GM18873 (cell line): ENCODE results near the gene SQSTM1.

ENCODE experiments used
- ATAC-seq: cut with Tn5 transposase; IDR thresholded peaks from one replicate; pipeline ENCODE4 v1.9.1; 2021; ENCODE audit warnings: mild to moderate bottlenecking, moderate library complexity, moderate number of reproducible peaks; ENCODE audit not compliant: unreplicated experiment, low FRiP score

The SQSTM1 gene

DNA sequence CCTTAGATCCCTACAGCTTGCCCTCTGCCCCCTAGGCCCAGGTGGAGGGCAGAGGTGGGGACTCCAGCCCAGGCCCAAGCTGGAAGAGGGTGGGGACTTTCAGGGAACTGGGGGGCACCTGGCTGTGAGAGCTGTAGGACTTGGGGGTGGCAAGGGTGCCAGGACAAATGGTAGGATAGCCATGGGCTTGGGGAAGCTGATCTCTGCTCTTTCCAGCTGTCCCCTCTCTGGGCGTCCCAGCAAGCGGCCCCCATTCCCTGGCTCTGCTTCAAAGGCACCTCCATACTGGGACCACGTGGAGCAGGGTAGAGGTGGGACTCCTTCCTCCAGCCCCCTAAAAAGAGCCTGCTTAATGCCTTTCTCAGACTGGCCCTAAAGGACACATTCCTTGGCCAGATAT is 26.5 kb upstream of the SQSTM1 start:
- no peak for ATAC-seq

DNA sequence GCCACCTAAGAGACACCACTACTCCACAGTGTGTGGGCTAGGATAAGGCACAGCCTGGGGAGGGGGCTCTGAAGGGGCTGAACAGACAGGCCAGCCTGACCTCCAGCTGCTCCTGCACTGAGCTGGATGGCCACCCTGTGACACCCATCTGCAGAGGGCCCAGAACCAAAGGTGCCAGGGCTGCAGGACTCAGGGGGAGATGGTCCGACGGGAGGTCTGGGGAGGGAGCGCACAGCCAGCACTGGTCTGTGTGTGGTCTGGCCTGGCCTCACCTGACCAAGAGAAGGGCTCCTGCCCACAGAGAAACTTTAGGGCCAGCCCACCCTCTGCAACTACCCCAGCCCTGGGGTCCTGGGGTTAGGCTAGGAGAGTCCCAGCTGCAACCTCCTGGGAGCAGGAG is 26.1 kb upstream of the SQSTM1 start:
- no peak for ATAC-seq

DNA sequence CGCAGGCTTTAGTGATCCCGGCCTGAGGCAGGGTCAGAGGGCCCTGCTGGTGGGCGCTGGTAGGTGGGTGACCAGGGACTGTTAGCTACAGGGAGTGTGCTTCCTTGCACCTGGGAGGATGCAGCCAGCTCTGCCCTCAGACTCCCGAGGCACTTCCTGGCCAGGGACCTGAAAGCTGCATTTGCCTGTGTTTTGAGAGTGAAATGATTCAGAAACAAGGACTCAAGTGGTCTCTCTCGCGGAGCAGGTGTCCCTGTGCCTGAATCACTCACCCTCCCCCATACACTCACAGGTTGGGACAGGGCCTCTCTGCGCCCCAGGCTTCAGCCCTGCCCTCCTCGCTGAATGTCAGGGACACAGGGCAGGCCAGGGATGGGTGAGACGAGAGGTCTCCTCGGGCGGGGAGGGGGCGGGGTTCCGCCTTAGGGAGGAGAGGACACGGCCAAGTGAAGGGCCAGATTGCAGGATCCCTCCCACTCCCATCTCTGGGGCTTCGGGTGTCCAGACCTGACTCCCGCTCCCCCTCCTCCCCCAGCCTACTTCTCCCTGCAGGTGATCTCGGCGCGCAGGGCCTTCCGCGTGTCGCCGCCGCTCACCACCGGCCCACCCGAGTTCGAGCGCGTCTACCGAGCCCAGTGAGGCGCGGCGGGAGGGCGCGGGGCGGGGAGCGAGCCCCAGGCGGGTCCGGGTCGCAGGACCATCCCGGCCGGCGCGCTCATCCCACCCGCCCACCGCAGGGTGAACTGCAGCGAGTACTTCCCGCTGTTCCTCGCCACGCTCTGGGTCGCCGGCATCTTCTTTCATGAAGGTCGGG is 25.4 kb upstream of the SQSTM1 start:
- ATAC-seq: no peak

DNA sequence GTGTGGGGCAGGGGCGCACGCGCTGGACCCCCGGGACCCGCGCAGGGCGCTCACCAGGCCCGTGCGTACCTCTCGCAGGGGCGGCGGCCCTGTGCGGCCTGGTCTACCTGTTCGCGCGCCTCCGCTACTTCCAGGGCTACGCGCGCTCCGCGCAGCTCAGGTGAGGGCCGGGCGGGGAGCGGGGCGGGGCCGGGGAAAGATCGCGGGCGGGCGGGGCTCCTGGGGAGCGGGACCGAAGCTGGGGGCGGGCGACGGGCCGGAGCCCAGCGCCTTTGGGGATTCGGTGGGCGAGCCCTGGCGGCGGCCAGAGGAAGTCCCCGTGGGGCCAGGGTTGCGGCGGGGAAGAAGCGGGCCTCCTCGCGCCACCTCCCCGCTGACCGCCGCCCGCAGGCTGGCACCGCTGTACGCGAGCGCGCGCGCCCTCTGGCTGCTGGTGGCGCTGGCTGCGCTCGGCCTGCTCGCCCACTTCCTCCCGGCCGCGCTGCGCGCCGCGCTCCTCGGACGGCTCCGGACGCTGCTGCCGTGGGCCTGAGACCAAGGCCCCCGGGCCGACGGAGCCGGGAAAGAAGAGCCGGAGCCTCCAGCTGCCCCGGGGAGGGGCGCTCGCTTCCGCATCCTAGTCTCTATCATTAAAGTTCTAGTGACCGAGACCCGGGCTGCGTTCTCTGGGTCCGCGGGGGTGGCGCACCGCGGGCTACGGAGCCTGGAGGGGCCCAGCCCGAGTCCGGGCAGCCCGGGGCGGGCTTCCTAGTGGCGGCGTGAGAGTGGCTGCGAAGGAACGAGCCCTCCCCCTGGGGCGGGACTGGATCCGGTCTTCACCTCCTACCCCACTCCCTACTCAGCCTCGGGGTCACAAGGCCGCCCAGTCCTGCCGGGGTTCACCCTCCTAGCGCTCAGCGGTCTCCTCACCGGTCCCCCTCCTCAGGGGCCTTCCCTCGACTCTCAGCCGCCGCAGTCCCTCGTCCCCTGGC is 24.6 kb upstream of the SQSTM1 start:
- peak; percentile 66 for ATAC-seq

DNA sequence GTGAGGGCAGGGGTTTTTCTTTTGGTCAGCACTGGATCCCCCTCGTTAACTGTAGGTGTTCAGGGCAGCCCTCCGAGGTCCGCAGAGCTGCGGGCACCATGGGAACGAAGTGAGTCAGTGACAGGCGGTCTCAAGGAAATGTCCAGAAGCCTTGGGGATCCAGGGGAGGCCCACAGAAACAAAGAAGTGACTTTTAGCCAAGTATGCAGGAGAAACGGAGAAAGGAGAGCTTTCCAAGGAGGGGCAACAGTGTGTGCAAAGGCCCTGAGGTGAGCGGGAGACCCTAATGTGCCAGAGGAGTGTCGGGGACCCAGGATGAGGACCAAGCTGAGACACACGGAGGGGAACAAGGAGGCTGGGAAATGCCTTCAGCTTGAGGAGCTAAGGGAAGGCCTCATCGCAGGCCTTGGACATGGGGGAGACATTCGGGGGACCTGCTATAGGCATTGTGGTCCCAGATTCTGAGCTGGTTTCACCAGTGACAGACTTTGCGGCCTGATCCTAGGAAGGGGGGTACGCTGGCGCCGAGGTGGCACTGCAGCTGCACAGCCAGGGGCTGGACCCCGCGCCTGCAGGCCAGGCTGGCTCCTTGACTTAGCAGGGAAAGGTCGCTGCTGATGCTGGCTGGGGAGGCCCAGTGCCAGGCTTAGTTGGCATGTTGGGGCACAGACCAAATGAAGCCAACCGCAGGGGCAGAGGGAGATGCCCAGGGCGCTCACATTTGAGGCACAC is 23.7 kb upstream of the SQSTM1 start:
- ATAC-seq: no peak

DNA sequence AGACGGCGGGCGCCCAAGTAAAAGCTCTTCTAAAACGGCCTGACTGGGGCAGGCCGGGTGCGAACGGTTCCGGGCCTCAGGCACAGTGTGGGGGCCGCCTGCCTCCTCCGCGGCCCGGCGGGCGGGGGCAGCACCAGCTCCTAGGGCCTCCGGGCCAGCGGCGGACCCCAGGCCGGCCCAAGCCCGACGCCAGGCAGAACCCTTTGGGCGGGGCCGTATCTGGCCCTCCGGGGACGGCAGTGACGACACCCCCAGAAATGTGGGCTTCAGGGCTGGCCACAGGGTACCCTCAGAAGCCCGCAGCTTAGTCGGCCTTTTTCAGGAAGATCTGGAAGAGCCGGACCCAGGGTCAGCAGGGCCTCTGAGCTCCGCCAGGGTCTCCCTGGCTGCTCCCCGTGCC is 23.0 kb upstream of the SQSTM1 start:
- no peak for ATAC-seq

DNA sequence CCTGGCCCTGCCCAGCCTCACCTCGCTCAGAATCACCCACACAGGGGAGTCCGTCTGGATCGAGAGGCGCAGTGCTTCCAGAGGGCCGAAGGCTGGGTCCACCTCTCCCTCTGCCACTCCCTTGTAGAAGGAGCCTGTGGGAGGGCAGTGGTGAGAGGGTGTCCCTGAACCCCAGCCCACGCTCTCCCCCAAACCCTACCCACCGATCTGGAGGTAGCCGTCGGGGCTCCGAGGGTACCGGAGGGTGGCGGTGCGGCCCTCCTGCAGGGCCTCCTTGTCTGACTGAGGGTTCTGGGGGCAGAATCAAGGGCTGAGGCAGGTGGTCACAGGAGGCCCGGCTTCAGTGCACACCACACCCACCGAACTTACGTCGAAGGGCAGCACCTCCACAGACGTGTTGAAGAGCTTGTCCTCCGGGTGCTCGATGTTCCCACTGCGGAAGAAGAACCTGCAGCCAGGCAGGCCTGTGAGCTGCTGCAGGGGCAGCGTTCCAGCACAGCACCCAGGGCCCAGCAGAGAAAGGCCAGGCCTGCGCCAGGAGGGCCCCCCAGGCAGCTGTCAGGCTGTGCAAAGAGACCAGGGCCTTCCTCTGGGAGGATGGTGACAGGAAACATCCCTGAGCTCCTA is 22.4 kb upstream of the SQSTM1 start:
- ATAC-seq: no peak

DNA sequence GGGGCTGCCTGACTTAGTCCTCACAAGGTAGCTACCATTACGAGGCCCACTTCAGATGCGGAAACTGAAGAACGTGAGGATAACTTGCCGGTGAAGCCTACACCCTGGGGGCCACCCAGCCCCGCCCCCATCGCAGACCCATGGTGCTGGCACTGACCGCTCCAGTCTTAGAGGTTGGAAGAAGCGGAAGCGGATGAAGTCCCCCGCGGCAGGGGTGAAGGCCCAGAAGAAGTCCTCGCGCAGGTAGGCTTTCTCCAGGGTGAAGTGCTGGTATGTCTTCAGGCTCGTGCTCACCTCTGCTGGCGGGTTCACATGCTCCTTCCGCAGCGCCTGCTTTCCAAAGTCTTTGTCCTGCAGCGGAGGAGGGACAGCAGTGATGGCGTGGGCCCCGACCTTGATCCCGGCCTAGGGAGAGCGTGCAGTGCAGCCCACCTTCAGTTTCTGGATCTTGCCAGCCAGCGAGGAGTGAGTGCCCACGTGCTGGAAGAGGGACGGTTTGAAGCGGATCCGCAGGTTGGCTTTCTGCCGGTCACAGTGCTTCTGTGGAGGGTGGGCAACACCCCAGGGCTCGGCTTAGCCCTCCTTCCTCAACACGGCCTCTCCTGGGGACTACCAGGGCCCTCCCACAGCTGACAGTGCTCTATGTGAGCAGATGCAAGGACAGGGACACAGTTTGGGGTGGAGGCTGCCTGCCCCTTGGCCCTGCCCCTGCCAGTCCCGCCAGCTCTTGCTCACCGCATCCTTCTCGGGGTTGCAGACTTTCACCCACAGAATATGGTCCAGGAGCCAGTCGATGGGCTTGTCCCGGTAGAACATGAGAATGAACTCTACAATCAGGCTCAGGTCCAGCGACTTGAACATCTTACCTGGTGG is 21.7 kb upstream of the SQSTM1 start:
- no peak for ATAC-seq

DNA sequence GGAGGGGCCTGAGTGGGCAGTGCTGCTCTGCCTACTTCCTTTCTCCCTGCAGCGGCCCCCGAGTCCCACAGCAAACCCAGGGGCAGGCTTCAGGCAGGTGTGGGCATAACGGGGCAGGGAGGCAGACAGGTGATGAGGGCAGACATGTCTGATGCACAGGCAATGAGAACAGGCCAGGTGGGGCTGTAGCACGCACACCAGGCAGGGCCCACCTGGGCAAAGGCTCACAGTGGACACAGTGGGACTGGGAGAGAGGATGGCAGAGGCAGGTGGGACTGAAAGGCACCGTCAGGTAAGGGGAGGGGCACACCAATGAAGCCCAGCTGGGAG is 21.1 kb upstream of the SQSTM1 start:
- no peak for ATAC-seq

DNA sequence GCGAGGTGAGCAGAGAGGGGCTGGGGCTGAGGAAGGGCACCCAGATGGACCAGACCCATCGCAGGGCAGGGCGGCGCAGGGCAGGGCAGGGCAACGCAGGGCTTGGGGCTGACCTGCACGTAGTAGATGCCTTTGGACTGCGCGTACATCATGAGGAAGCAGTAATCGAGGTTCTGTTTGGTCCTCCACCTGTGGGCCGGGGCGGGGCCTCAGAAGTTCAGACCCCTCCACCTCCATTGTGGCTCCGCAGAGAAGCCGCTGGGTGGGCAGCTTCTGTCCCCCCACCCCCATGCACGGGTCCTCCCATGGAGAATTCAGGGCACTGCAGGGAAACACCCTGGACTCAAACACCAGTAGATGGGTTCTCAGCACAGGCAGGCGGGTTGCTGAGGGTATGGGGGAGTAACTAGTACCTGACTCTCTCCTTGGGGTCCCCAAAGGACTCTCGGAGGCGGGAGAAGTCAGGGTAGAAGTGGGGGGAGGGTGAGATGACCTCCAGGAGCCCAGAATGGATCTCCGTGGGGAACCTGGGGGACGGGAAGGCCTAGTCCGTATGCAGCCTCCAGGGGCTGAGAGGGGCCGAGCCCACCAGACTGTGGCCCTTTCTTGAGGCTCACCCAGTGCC is 20.5 kb upstream of the SQSTM1 start:
- no peak for ATAC-seq

DNA sequence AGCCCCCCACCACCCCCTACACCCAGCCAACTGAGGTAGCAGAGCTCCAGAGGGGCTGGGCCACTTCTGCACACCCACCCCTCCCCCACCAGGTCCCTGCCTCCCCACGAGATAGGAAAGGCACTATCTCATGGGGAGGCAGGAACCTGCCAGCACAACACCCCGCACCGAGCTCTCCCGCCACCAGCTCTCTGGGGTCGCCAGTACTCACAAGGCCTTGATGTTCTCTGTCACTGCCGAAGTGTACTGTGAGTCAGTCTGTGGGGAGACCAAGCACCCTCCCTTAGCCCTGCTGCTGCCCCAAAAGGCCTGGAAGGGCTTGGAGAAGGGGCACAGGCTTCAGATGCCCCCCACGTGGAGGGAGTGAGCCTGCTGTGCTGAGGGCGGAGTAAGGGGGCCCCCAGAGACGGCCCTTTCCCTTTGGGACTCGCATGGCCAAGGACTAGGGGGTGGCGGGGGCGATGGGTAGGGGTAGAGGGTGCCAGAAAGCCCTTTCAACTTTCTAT is 20.0 kb upstream of the SQSTM1 start:
- no peak for ATAC-seq

DNA sequence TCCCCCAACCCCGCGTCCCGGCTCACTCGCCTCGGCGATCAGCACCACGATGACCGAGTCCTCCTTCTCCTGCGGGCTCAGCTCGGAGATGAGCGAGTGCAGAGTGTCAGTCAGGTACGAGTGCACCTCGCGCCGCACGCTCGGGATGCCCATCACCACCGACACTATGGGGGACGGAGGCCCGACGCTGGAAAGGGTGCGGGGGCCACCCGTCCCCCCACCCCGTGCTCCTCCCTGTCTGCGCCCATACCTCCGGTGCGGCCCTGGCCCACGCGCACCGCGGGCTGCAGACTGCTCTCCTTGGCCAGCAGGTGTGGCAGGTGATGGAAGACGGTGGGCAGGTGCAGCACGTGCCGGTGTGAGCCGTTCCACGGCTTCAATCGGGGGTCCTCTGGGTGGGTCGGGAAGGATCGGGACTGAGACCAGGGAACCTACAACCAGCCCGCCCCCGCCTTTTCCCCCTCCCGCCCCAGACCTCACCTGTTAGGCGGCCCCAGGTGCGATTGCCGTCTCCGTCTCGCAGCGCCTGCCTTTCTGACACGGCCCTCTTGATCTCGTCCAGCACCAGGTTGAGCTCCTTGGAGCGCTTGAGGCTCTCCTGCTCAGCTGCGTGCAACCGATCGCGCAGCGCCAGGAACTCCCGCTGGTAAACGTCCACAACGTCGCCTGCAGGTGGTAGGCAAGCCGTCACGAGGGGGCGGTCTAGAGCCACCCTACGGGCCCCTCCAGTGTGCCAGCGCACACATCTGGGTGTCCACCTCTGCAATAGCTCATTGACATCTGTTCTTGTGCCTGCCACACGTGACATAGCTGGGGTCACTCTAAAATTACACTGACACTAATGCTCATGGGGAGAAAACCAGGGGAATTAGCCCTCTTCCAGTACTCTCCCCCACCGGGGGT is 19.1 kb upstream of the SQSTM1 start:
- ATAC-seq: no peak

DNA sequence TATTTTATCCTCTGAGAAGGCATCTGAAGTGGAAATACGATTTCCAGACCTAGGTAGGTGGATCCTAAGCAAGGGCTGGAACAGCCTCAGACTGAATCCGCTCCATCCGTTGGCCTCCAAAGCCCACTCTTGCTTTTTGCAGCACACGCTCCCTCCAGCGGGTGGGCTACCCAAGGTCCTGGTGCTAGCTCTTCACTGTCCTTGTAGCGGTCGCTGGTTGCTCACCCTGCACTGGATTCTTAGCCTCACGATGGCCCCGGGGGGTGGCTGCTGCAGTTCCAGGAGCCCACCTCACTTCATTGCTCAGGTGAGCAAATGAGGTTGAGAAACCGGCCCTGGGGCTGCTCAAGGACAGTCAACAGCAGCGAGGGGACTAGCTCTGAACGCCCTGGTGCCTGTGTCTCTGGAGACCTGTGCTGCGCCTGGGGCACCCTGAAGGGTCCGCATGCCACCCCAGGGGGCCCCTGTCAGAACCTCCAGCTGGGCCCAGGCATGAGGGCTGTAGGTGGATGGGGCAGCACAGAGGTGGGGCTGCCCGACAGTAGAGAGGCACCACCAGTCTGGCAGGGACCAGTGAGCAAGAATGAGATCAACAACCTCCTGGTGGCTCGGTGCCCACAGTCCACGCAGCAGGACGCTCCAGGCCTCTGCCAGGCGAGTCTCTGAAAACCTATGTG is 18.4 kb upstream of the SQSTM1 start:
- no peak for ATAC-seq

DNA sequence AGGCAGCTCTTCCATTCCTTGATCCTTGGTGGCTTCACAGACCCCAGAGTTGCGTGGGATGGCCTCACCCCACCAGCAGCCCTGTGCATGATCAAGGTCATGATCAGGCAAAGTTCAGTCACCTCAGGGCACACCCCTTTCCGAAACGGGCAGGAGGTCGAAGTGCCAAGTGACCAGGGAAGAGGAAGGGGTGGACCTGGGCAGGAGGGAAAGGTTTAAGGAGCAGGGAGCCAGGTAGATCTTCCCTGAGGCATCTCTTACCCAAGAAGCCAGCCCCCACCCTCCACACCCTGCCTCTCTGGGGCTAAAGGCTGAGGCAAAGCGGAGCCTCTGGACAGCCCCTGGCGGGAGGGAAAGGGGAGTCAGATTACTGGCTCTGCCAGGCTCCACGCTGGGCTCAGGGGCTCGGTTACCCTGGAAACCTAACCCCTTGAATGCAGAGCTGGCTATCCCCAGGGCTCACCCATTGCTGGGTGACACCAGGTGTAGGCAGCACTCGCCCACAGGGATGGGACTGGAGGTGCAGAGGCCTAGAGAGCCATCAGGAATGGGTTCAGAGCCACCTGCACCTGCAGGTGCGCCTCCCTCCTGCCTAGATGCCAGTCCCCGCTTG is 17.6 kb upstream of the SQSTM1 start:
- no peak for ATAC-seq

DNA sequence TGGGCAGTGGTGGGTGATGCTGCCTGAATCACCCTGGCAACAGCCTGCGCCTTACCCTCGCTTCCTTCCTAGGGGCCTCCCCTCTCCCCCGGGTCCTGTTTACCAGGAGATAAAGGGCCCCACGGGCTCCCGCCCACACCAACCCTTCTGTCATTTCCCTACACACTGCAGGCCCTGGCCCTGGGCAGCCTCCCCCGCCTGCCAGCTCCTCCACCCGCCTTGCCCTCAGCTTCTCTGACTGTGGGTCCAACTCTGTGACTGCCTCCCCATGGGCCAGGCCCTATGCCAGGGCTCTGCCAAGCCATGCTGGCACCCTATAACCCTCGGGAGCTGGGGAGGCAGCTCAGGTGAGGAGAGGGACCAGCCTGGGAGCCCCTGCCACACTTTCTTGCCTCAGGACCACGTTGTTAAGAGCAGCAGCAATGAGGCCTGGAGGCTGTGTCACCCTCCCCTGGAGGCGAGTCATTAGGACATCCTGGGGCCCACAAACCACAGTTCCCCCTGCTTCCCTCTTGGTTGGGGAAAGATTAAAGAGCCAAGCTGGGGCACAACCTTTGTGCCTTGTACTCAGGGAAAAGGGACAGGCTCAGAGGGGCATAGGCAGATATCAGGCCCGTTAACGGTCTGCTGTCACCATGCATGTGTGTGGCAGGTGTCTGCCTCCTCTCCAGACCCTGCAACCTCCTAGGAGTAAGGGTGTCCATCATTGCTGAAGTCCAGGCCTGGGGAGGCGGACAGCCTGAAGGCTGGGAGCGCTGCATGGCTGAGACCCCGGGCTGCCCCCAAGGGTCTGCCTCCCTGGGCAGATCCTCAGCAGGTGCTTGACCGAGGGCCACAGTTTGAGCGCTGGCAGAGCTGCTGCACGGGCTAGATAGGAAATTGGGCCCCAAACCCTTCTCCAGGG is 16.8 kb upstream of the SQSTM1 start:
- no peak for ATAC-seq

DNA sequence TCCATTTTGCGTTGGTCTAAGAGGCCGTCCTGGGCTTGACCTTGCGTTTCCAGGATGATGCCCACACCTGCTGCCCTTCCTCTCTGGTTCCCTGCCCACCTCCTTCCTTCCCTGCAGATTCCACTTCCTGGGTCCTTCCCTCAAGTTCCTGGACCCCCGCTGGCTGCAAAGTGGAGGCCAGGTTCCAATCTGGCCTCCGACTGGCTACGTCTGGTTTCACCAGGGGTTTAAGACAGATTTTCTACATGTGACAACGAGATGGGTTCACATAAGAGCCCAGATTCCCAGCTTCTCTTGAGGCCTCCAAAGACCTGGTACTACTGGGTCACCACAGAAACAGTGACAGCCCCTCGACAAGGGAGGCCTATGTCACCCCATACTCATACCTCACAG is 16.2 kb upstream of the SQSTM1 start:
- ATAC-seq: no peak
